GM12891 (cell line): Measurements from ENCODE around the gene KNDC1.

Experiments used
- POLR2A ChIP-seq: IDR thresholded peaks from 2 replicates; pipeline ENCODE4 v1.6.1; 2011; ENCODE audit warnings: low read depth, low read length, control low read depth
- POLR2AphosphoS5 ChIP-seq: IDR thresholded peaks from 2 replicates; pipeline ENCODE4 v1.6.1; 2011; ENCODE audit warnings: low read depth, low read length, control low read depth
- POU2F2 ChIP-seq: IDR thresholded peaks from 2 replicates; pipeline ENCODE4 v1.6.1; 2011; ENCODE audit warnings: low read depth, mild to moderate bottlenecking, control low read depth, low read length, moderate library complexity
- TAF1 ChIP-seq: IDR thresholded peaks from 2 replicates; pipeline ENCODE4 v1.6.1; 2011; ENCODE audit warnings: low read depth, low read length, control low read depth

GRCh38 chr10:133135116-133135465 lies 24.9 kb upstream of the KNDC1 start:
- no peak for TF ChIP-seq POLR2AphosphoS5
- no peak for TF ChIP-seq POLR2A
- no peak for TF ChIP-seq TAF1
- no peak for TF ChIP-seq POU2F2
